Sigmoid colon (tissue), 4 donors: ENCODE results near the gene DNAJC30.

ENCODE experiments used
- EP300 ChIP-seq, 4 donors: sonication (generic); formaldehyde crosslinking; IDR thresholded peaks; one replicate each; pipeline ENCODE4 v1.6.1; 2017; ENCODE audit warnings: antibody characterized with exemption in 4 of 4
- POLR2AphosphoS5 ChIP-seq, 4 donors: sonication (generic); formaldehyde crosslinking; IDR thresholded peaks; one replicate each; pipeline ENCODE4 v1.6.1; 2017; ENCODE audit warnings: antibody characterized with exemption in 4 of 4
- TF ChIP-seq, protein P1 (sequence below), 4 experiments: fragments of 450-650 bp in 3 of 4; fragments of 200-600 bp in 1 of 4; IDR thresholded peaks; one replicate each; pipeline ENCODE4 v1.5.1; 2016 to 2019; ENCODE audit warnings: antibody characterized with exemption in 4 of 4, mild to moderate bottlenecking in 3 of 4, moderate library complexity in 2 of 4

DNA sequence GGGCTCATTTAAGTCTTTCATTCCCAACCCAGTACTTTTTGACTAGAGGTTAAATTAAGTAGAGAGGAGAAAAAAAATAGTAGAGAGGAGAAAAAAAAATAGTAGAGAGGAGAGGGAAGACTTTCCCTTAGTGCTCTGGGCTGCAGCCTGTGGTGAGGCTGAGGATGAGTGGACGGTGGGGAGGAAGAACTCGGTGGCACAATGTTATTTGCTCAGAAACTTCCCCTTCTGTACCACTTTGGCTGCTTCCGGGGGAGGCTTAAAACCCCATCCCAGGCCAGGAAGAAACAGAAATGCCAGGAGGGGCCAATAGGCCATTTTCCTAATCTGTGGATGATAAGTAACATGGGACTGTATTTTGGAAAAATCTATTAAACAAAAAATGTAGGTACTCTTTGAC is 44.3 kb downstream of the DNAJC30 start:
- TF ChIP-seq, protein P1, sequence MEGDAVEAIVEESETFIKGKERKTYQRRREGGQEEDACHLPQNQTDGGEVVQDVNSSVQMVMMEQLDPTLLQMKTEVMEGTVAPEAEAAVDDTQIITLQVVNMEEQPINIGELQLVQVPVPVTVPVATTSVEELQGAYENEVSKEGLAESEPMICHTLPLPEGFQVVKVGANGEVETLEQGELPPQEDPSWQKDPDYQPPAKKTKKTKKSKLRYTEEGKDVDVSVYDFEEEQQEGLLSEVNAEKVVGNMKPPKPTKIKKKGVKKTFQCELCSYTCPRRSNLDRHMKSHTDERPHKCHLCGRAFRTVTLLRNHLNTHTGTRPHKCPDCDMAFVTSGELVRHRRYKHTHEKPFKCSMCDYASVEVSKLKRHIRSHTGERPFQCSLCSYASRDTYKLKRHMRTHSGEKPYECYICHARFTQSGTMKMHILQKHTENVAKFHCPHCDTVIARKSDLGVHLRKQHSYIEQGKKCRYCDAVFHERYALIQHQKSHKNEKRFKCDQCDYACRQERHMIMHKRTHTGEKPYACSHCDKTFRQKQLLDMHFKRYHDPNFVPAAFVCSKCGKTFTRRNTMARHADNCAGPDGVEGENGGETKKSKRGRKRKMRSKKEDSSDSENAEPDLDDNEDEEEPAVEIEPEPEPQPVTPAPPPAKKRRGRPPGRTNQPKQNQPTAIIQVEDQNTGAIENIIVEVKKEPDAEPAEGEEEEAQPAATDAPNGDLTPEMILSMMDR (IDR thresholded peaks at IDR 0.05) = no peak
- TF ChIP-seq EP300 (IDR thresholded peaks at IDR 0.05) (no peak), POLR2AphosphoS5 (IDR thresholded peaks at IDR 0.05) (no peak)
